ENCODE results near the gene STAMBP.

DNA sequence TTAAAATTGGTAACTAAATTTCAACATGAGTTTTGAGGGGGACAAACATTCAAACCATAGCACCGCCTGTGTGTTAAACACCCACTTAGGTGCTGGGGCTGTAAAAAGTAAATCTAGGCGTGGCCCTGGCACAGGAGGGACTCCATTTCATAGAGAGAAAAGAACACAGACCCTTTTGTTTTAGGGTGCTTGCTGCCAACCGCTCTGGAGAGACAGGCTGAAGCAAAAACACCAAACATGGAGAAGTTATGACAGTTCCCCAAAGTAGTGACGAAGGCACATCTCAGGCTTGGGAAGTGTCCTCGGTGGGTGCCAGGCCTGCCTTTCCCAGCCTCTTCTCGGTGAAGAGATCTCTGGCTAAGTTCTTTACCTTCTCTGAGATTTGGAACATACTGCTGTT is 69.2 kb downstream of the STAMBP start:
- TF ChIP-seq CTBP1 (IDR thresholded peaks at IDR 0.05; ENCODE audit: borderline replicate concordance) (no peak), SP1 (IDR thresholded peaks at IDR 0.05) (no peak), FOXA1 (IDR thresholded peaks at IDR 0.05) (no peak), FOXM1 (IDR thresholded peaks at IDR 0.05; ENCODE audit: borderline replicate concordance) (no peak), ARNT (IDR thresholded peaks at IDR 0.05) (no peak), FOXK2 (IDR thresholded peaks at IDR 0.05) (no peak), HDGF (IDR thresholded peaks at IDR 0.05; ENCODE audit: borderline replicate concordance) (no peak), ZNF384 (IDR thresholded peaks at IDR 0.05) (no peak), SUZ12 (IDR thresholded peaks at IDR 0.05) (no peak)
